Measurements from ENCODE around the gene GIT2. TPM values are rescaled to one million over a fixed set of nuclear protein-coding genes. Genes with fewer than 3 reads are reported as not detected.

The GIT2 gene
- total RNA-seq, 1 experiment from 2014 or later: 40.0 TPM

- TF ChIP-seq SIN3A (IDR thresholded peaks at IDR 0.05; ENCODE audit: borderline replicate concordance, insufficient read depth, low read depth, low read length): no peak
- TF ChIP-seq CTCF (IDR thresholded peaks at IDR 0.05): no peak
- TF ChIP-seq TCF7L2 (IDR thresholded peaks at IDR 0.05; ENCODE audit: low read depth, low read length): no peak
- TF ChIP-seq POLR2AphosphoS5 (IDR thresholded peaks at IDR 0.05; ENCODE audit: low read depth, low read length): no peak
- no peak for TF ChIP-seq REST (IDR thresholded peaks at IDR 0.05; ENCODE audit: insufficient read depth in 1 of 2, low read depth in 2 of 2, low read length in 1 of 2)
- Histone ChIP-seq H3K4me1 (ENCODE audit: control insufficient read depth, insufficient read depth, low read length) (no peaks in the 10 kb centered on the region), H3K27ac (ENCODE audit: low read length) (no peak overlapping the region), H3K4me3 (ENCODE audit: low read depth in 2 of 2, low read length in 2 of 2) (no peak overlapping the region), H3K27me3 (ENCODE audit: control insufficient read depth, insufficient read depth, low read length) (no peaks in the 10 kb centered on the region), H3K9me3 (ENCODE audit: control insufficient read depth, insufficient read depth, low read depth, low read length) (no peaks in the 10 kb centered on the region), H3K36me3 (ENCODE audit: control insufficient read depth, insufficient read depth, low read length) (no peaks in the 10 kb centered on the region)
- ChIA-PET POLR2A (interaction anchor here (1.3 kb wide), 1 partner anchor 11 kb away, joined by 4 read pairs; no protein-coding TSS in a partner anchor), CTCF (interaction anchor here (1.5 kb wide), 1 partner anchor 12 kb away, joined by 4 read pairs; no protein-coding TSS in a partner anchor)
- DNase-seq (ENCODE audit: low read depth, low spot score) (no peak), ATAC-seq (no peak)
- intact Hi-C loops (cut with micrococcal nuclease; ENCODE audit: unreplicated experiment): no loop called here
- BruUV-seq (replicated peaks): no TSS peak
- in situ Hi-C loops (cut with HindIII; ENCODE audit: low pct_unique_long_range_greater_than_20kb, low sequenced_read_pairs): no loop called here
These were observed 16.5 kb upstream of the GIT2 start for GRCh38 chr12:110012659-110013058.

- ChIA-PET POLR2A (interaction anchor here (1.3 kb wide), 1 partner anchor 12 kb away, joined by 4 read pairs; no protein-coding TSS in a partner anchor), CTCF (interaction anchor here (1.5 kb wide), 1 partner anchor 12 kb away, joined by 4 read pairs; no protein-coding TSS in a partner anchor)
- H3K4me1 ChIP-seq (ENCODE audit: control insufficient read depth, insufficient read depth, low read length): no peaks in the 10 kb centered on the region
- no peaks in the 10 kb centered on the region for H3K36me3 ChIP-seq (ENCODE audit: control insufficient read depth, insufficient read depth, low read length)
- H3K4me3 ChIP-seq (ENCODE audit: low read depth in 2 of 2, low read length in 2 of 2): no peak overlapping the region
- H3K9me3 ChIP-seq (ENCODE audit: control insufficient read depth, insufficient read depth, low read depth, low read length): no peaks in the 10 kb centered on the region
- in situ Hi-C loops (cut with HindIII; ENCODE audit: low pct_unique_long_range_greater_than_20kb, low sequenced_read_pairs): no loop called here
- H3K27me3 ChIP-seq (ENCODE audit: control insufficient read depth, insufficient read depth, low read length): no peaks in the 10 kb centered on the region
- ATAC-seq: no peak
- no TSS peak for BruUV-seq (replicated peaks)
- TF ChIP-seq TCF7L2 (IDR thresholded peaks at IDR 0.05; ENCODE audit: low read depth, low read length): no peak
- TF ChIP-seq POLR2AphosphoS5 (IDR thresholded peaks at IDR 0.05; ENCODE audit: low read depth, low read length): no peak
- no peak for TF ChIP-seq CTCF (IDR thresholded peaks at IDR 0.05)
- no peak for TF ChIP-seq REST (IDR thresholded peaks at IDR 0.05; ENCODE audit: insufficient read depth in 1 of 2, low read depth in 2 of 2, low read length in 1 of 2)
- TF ChIP-seq SIN3A (IDR thresholded peaks at IDR 0.05; ENCODE audit: borderline replicate concordance, insufficient read depth, low read depth, low read length): no peak
- H3K27ac ChIP-seq (ENCODE audit: low read length): no peak overlapping the region
- intact Hi-C loops (cut with micrococcal nuclease; ENCODE audit: unreplicated experiment): no loop called here
- DNase-seq (ENCODE audit: low read depth, low spot score): no peak
These were observed 16.0 kb upstream of the GIT2 start for GRCh38 chr12:110012137-110012536.

Data from Panc1 (cell line).